Measurements from ENCODE around the gene TMEM267.
"Not testable (repeated sequence)": the region's sequence is repeated elsewhere in the genome, so short reads cannot be mapped to it uniquely, and the experiment has no call there.

The TMEM267 gene

GRCh38 chr5:43456556-43456955 lies 27.1 kb downstream of the TMEM267 start:
- DNase-seq, result no peak

- not testable (repeated sequence) for DNase-seq
These were observed 42.1 kb downstream of the TMEM267 start for GRCh38 chr5:43441575-43441974.

- no peak for DNase-seq
These were observed 46.5 kb downstream of the TMEM267 start for GRCh38 chr5:43437062-43437660.

DNA sequence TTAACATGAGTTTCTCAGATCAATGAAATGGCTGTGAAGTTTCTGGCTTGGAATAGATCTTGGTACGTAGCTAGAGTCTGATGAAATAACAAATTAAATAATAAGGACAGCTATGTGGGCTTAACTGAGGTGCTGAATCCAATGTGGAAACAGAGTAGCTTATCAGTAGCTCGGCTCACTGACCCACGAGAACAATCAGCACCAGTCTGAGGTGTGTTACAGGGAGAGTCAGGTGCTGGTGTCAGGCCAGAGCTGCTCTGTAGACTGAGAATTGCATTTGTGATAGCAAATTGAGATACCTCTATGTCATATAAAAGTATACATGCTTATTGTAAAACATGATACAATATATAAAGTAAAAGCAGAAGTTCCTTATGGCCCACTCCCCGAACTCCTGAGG lies 50.3 kb downstream of the TMEM267 start:
- DNase-seq, result no peak

DNA sequence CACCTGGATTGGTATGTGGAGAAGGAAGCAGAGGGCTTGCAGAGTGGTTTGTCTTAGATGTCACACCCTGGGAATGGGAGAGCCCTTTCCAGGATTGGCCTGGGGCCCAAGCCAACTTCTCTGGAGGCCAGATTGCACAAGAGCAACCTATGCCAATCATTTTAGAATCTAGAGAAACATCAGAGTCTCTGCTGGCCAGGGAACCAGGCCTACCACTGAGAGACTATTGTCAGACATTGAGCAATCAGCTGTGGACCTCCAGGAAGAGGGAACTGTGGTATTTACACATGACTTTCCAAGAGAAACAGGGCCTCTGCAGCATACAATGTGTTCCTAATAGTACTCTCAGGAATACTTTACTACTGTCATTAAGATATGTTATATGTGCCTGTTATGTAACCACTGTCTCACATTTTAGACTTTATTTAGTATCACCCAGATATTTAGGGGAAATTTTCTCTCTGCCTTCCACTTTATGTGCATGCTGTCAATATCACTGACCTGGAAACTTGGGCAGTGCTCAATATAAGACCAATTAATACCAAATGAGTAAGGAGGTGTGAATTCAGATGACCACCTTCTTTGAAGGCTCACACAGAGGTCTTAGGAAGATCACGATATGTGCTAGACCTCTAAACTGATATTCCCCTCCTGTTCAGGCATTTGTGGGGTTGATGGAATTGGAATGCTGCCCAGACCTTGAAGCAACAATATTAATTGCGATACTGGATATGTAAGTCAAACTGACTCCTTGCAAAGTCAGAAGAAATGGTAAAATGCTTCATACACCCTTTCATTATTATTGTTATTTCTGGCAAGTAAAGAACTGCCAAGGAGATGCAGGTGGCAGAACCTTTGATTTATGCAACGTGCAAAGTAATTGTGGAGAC lies 50.9 kb downstream of the TMEM267 start:
- no peak for DNase-seq

DNA sequence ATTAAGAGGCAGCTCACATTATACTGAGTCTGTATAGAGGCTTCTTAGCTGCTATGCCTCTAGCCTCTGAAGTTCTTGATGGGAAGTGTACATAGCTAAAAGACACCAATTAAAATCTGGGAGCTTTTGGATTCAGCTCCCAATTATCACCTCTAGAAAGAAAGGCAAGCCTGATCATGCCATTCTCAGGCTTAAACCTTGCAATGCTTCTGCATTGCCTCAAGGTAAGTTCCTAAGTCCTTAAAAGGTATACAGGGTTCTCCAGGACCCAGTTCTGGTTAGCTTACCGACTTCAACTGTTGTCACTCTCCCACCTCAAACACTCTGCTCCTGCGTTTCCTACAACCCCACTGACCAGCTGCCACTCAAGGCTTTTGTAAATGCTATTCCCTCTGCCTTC lies 54.0 kb downstream of the TMEM267 start:
- DNase-seq, result no peak

GRCh38 chr5:43429016-43429415 lies 54.6 kb downstream of the TMEM267 start:
- DNase-seq, result no peak

DNA sequence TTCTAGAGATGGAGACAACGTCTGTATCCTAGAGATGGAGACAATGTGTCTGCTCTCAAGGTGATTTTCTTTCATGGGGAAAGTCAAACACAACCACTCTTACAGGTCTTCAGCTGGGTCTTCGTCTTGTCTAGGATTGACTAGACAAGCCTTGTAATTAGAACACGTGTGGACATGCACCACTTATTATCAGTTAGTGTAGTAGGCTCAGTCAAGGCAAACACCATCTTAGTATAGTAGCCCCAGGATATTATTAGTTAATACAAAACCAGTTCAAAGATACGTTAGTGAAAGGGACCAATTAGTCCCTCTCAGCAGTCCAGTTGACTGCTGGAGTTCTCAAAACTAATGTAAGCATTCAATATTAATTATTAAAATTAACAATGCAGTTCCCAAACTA lies 56.4 kb downstream of the TMEM267 start:
- DNase-seq, result no peak

- DNase-seq, result no peak
These were observed 57.7 kb downstream of the TMEM267 start for GRCh38 chr5:43425983-43426382.

DNA sequence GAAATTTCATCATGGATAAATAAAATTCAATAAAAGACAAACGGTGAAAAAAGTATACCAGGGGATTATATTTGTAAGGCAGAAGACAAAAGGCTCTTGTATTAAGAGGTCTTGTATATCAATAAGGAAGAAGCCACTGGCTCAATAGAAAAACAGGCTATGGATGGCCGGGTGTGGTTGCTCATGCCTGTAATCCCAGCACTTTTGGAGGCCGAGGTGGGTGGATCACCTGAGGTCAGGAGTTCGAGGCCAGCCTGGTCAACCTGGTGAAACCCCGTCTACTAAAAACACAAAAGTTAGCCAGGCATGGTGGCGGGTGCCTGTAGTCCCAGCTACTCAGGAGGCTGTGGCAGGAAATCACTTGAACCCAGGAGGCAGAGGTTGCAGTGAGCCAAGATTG lies 60.6 kb downstream of the TMEM267 start:
- not testable (repeated sequence) for DNase-seq

DNA sequence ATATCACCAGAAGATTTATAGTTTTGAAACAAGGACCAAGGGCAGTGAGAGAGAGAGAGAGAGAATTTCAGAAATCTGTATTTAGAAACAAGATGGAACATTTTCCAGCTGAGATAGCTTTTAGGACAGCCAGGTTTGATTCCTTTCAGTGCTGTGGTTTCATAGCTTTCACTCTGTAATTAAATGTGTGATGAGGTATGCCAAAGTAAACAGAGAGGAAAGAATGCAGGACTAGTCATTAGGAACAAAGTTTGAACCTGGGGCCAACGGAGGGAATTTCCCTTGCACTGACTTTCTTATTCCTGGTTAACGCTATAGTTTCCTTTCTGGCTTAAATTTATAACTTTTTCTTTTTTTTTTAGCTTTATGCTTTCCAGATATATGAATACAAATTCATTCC lies 61.5 kb downstream of the TMEM267 start:
- DNase-seq, result peak; percentile 5

DNA sequence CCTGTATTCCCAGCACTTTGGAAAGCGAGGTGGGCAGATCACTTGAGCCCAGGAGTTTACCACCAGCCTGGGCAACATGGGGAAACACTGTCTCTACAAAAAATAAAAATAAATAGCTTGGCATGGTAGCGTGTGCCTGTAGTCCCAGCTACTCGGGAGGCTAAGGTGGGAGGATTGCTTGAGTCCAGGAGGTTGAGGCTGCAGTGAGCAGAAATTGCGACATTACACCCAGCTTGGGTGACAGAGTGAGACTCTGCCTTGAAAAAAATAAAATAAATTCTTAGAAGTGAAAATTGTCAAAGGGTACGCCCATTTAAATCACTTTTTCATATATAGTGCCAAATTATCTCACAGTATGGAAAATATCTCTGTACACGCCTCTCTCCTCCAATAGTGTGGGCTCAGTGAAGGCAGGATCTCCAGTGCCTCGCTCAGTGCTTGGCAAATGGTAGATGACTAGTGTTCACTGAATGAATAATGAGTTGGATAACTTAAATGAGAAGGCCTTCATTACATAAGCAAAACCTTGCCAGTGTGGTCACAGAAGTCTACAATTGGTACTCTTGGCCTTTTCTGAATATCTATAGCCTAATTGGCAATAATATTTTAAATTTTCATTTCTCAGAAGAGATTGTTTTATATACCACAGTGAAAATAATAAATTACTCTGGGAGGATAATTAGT lies 62.1 kb downstream of the TMEM267 start:
- DNase-seq, result no peak

- DNase-seq, result no peak
These were observed 63.4 kb downstream of the TMEM267 start for GRCh38 chr5:43420241-43420640.

GRCh38 chr5:43418561-43418960 lies 65.1 kb downstream of the TMEM267 start:
- no peak for DNase-seq

GRCh38 chr5:43416803-43417394 lies 66.8 kb downstream of the TMEM267 start:
- no peak for DNase-seq

GRCh38 chr5:43415935-43416802 lies 67.5 kb downstream of the TMEM267 start:
- DNase-seq, result no peak

GRCh38 chr5:43413966-43414365 lies 69.7 kb downstream of the TMEM267 start:
- no peak for DNase-seq

GRCh38 chr5:43412644-43413043 lies 71.0 kb downstream of the TMEM267 start:
- peak; percentile 24 for DNase-seq

DNA sequence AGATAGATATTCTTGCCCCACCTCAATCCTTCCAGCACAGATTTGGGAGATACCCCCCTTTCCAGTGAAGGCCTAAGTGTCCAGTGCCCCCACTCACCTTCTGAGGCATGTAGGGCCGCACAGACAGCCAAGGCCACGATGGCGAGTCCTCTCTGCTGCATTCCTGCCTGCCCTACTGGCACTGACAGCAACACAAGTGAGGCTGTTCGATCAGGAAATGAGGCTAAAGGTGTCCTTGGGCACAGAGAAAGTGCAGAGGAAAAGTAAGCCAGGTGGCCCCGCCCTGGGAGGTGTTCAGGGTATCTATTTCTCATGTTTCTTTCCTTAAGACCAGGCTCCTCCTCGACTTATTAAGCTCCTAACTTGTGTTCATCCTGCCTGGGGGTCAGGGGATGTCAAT lies 71.5 kb downstream of the TMEM267 start, which contains the start of gene CCL28:
TSS of gene CCL28 (minus strand) at position 236 of the 400 bp plus-strand sequence. CDS start at position 161, 75 bp downstream.
- no peak for DNase-seq

DNA sequence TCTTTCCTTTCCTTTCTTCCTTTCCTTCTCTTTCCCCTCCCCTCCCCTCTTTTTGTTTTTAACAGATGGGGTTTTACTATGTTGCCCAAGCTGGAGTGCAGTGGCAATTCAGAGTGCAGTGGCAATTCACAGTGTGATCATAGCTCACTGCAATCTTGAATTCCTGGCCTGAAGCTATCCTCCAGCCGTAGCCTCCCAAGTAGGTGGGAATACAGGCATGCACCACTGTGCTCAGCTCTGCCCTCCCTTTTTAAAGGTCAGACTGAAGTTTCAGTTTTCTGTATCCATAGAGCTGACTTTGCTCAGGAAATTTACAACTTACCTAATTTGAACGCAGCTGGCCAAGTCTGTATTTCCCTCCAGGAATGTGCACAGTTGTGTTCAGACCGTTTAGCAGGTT lies 72.2 kb downstream of the TMEM267 start:
- no peak for DNase-seq

- no peak for DNase-seq
These were observed 73.3 kb downstream of the TMEM267 start for GRCh38 chr5:43410414-43410813.

DNA sequence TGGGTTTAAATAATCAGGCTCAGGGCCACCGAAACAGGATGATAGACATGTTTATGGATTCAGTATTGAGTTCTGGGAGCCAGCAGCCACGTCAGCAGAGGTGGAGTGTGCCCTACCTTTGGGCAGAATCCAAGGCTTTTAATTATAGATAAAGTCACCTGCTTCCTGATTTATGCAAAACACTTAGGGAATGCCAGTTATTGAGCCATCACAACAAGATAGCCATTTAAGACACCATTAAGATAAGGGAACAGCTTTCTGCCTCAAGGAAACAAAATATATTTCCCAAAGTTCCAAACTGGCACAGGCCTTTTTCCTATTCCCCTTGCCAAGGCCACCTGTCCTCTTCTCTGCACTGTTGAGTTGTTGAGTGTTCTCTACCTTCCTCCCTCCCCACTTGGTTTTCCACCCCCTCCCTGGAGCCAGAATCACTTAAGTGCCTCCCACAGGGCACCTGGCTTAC lies 73.8 kb downstream of the TMEM267 start:
- DNase-seq, result peak; percentile 67
